Epithelial cell of proximal tubule (primary cell): ENCODE results near the gene GRXCR2. TPM values are rescaled to one million over a fixed set of nuclear protein-coding genes. Genes with fewer than 3 reads are reported as not detected.

ENCODE experiments used
- DNase-seq: peaks from one replicate; pipeline ENCODE4 v3.0.0-alpha.2; 2011; ENCODE audit warnings: low read depth
- H3K4me3 ChIP-seq: 2 replicates; pipeline ENCODE4 v1.5.1; 2011; ENCODE audit warnings: low read depth, mild to moderate bottlenecking, low read length
- total RNA-seq: library from RNA; depleted of rRNA; stranded (reverse); fragments of >200 nt; gene quantifications from 2 replicates; pipeline ENCODE4 v1.2.3, GENCODE V29; 2015
- TF ChIP-seq, protein P1 (sequence below): conservative IDR thresholded peaks from 2 replicates; pipeline ENCODE4 v1.5.1; 2012; ENCODE audit warnings: low read depth, mild to moderate bottlenecking, low read length

GRXCR2 gene, protein sequence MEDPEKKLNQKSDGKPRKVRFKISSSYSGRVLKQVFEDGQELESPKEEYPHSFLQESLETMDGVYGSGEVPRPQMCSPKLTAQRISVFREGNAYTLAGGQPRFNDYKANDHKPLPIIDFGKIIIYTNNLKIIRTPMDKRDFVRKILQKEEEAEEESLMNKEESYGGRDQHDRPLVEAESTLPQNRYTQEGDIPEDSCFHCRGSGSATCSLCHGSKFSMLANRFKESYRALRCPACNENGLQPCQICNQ
- total RNA-seq: not detected in 2 replicates

GRCh38 chr5:145872914-145873313 lies at the start of gene GRXCR2:
TSS of gene GRXCR2 (minus strand) at chr5:145873014. CDS start at chr5:145872968, 46 bp downstream.
- TF ChIP-seq, protein P1, sequence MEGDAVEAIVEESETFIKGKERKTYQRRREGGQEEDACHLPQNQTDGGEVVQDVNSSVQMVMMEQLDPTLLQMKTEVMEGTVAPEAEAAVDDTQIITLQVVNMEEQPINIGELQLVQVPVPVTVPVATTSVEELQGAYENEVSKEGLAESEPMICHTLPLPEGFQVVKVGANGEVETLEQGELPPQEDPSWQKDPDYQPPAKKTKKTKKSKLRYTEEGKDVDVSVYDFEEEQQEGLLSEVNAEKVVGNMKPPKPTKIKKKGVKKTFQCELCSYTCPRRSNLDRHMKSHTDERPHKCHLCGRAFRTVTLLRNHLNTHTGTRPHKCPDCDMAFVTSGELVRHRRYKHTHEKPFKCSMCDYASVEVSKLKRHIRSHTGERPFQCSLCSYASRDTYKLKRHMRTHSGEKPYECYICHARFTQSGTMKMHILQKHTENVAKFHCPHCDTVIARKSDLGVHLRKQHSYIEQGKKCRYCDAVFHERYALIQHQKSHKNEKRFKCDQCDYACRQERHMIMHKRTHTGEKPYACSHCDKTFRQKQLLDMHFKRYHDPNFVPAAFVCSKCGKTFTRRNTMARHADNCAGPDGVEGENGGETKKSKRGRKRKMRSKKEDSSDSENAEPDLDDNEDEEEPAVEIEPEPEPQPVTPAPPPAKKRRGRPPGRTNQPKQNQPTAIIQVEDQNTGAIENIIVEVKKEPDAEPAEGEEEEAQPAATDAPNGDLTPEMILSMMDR: no peak
- no peak within 1 kb of the TSS for H3K4me3 ChIP-seq
- no peak for DNase-seq

DNA sequence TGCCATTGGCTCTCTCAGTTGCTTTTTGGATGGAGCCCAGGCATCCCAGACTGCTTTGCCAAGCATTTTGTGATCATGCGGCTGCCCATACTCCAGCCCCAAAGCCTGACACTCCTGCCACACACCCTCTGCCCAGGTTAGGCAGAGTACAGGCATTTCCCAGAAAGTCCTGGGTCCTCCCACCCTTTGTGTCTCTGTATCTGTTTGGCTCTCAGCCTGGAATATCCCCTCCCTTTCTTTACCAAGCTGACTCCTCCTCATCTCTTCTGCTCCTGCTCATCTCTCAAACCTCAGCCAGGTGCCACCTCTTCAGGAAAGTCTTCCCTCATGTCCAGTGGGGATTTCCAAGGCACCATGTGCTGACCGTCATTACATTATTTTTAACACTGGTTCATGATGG lies 49.2 kb upstream of the GRXCR2 start:
- TF ChIP-seq, protein P1: no peak
- H3K4me3 ChIP-seq: no peak overlapping the region
- DNase-seq: no peak

GRCh38 chr5:145921211-145921610 lies 48.4 kb upstream of the GRXCR2 start:
- H3K4me3 ChIP-seq: no peak overlapping the region
- no peak for DNase-seq
- TF ChIP-seq, protein P1: no peak

DNA sequence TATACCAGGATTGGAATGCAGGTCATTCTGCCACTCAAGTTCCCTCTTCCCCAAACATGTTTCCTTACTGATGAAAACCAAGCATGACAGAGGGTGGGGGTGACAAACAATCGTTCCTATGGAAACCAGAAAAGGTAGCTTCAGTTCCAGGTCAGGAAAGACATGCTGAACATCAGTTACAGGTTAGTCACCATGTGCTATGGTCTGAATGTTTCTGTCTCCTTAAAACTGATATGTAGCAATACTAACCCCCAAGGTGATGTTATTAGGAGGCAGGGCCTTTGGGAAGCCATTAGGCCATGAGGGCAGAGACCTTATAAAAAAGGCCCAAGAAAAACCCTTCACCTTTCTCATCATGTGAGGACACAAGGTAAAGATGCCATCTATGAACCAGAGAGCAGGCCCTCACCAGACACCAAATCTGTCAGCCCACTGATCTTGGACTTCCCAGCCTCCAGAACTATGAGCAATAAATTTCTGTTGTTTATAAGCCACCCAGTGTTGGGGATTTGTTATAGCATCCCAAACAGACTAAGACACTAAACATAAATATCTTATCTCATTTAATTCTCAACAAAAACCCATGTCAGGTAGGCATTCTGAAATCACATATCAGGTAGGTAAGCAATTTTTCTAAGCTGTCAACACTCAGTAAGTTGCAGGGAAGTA lies 47.9 kb upstream of the GRXCR2 start:
- H3K4me3 ChIP-seq: no peak overlapping the region
- TF ChIP-seq, protein P1: peak; percentile 5
- DNase-seq: no peak

GRCh38 chr5:145919413-145919812 lies 46.6 kb upstream of the GRXCR2 start:
- TF ChIP-seq, protein P1: no peak
- H3K4me3 ChIP-seq: no peak overlapping the region
- DNase-seq: no peak

DNA sequence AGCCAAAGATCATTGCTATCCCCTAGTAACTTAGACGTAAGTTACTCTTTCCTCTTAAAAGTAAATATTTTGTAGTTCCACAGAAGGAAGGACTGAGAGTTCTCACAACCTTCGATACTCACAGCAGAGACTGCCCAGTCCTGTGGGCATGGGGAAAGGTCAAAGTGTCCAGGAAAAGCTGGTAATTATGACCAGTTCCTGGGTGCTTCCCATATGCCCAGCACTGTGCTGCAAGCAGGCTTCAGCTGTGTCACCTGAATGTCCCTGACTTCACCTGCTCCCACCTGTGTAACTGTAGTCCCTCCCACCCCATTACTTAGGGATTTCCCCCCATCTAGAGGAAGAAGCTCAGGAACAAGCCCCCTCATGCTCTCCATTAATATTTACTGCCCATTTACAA lies 45.6 kb upstream of the GRXCR2 start:
- no peak overlapping the region for H3K4me3 ChIP-seq
- DNase-seq: no peak
- TF ChIP-seq, protein P1: no peak
